GM13977 (cell line): ENCODE measurements around the gene C10orf88.
"Not testable (repeated sequence)": the region's sequence is repeated elsewhere in the genome, so short reads cannot be mapped to it uniquely, and the experiment has no call there.

Experiments used
- DNase-seq: peaks from one replicate; pipeline ENCODE4 v3.0.0; 2012; ENCODE audit warnings: low spot score
- in situ Hi-C: fragments of 300-500 bp; cut with MboI; formaldehyde crosslinking; loops from one replicate; pipeline ENCODE4 v1.12.0; 2022; ENCODE audit warnings: low sequenced_read_pairs, low pct_unique_long_range_greater_than_20kb, mixed read lengths, inconsistent platforms; ENCODE audit not compliant: unreplicated experiment
- TF ChIP-seq, protein P1 (sequence below): IDR thresholded peaks from 2 replicates; pipeline ENCODE4 v1.5.1; 2012; ENCODE audit warnings: mild to moderate bottlenecking, control low read depth; ENCODE audit not compliant: insufficient read depth; ENCODE audit errors: extremely low read depth, missing control alignments

C10orf88 gene

DNA sequence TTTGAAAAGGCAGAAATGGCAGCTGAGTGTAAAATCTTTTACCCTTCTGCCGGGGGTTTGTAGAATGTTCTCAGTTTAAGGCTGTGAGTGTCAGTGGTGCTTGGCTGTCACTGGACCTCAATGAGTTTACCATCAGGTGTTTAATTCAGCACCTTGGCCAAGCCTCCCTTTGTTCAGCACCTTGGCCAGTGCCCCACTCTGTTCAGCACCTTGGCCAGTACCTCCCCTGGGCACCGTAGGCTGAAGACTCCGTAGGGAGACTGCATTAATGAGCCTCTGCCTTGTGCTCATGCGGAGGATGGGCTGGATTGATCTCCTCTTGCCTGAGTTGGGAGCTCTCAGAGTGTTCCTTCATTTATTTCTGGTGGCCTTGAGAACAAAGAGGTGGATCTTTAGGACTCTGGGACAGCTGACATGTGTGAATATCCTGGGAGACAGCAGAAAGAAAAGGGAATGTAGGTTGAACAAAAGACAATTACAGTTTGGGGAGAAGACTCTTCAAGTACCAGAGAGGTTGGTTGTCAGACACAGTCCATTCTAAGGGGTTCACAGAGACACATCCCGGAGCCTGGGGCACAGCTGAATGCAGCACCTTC lies 42.0 kb downstream of the C10orf88 start:
- peak; percentile 35 for DNase-seq
- in situ Hi-C loops, result no loop called here
- TF ChIP-seq, protein P1, sequence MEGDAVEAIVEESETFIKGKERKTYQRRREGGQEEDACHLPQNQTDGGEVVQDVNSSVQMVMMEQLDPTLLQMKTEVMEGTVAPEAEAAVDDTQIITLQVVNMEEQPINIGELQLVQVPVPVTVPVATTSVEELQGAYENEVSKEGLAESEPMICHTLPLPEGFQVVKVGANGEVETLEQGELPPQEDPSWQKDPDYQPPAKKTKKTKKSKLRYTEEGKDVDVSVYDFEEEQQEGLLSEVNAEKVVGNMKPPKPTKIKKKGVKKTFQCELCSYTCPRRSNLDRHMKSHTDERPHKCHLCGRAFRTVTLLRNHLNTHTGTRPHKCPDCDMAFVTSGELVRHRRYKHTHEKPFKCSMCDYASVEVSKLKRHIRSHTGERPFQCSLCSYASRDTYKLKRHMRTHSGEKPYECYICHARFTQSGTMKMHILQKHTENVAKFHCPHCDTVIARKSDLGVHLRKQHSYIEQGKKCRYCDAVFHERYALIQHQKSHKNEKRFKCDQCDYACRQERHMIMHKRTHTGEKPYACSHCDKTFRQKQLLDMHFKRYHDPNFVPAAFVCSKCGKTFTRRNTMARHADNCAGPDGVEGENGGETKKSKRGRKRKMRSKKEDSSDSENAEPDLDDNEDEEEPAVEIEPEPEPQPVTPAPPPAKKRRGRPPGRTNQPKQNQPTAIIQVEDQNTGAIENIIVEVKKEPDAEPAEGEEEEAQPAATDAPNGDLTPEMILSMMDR, result no peak

DNA sequence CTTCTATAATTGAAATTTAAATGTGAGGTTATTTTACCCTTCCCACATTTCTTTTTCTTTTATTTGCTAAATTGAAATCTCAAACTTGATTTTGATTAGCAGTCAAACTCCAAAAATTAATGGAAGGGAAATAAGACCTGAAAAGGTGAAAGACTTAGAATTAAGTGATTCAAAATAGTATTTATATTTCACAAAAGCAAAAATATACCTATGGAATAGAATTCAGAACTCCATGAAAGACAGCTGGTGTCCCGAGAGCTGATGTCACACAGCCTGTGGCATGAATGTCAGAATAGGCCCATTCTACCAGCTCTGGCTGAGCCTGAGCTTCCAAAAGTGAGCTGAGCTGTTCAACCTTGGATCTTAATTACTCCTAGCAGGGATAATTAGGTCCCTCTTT lies 43.7 kb downstream of the C10orf88 start, which contains the start of gene FAM24A:
TSS of gene FAM24A (plus strand) at position 301 of the 400 bp plus-strand sequence. CDS start 1,025 bp downstream, outside the sequence.
- no peak for DNase-seq
- TF ChIP-seq, protein P1, result no peak
- in situ Hi-C loops, result no loop called here

DNA sequence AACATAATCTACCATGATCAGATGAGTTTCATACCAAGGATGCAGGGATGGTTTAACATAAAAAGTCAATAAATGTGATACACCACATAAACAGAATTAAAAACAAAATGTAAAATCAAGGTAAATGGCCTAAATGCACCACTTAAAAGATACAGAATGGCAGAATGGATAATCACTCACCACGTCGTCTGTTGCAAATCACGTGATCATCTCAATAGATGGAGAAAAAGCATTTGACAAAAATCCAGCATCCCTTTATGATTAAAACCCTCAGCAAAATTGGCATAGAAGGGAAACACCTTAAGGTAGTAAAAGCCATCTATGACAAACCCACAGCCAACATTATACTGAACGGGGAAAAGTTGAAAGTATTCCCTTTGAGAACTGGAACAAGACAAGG lies 50.2 kb downstream of the C10orf88 start:
- DNase-seq, in situ Hi-C loops: not testable (repeated sequence)

DNA sequence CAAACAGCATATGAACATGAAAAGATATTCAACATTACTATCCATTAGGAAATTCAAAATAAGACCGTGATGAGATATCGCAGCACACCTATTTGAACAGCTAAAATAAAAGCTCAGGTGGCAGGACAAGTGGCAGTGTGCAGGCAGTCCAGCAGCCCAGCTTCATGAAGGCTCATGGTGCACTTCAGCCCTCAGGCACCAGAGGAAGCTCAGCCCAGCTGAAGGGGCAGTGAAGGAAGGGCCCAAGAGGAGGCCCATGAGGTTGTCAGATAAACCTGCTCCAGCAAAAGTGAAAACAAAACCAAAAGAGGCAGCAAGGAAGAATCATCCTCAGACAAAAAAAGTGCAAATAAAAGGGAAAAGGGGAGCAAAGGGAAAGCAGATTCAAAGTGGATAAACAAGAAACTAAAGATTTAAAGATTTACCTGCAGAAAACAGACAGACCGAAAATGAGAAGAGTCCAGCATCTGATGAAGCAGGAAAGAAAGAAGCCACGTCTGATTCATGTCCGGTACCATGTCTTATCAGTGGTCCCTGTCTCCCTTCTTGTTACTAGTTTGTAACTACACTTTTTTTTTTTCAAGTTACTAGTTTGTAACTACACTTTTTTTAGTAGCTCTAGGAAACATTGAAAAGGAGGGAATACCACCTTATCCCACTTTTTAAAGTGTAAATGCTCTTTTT lies 59.6 kb downstream of the C10orf88 start:
- in situ Hi-C loops, result no loop called here
- TF ChIP-seq, protein P1, result no peak
- no peak for DNase-seq

DNA sequence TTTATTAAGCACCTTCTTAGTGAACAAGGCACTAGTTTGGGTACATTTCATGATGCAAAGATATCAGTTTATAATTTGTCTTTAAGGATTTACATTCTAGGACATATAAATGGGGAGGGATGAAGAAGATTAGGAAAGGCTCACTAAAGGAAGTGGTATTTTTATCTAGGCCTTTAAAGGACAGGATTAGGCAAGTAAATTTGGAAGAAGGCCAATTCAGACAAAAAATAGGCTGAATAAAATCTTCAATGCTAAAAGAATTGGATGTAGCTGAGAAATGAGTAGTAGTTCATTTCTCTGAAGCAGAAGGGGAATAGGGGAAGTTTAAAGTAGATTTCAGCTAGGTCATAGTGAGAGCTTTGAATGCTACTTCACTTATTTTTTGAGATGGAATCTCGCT lies 69.9 kb downstream of the C10orf88 start:
- in situ Hi-C loops, result no loop called here
- TF ChIP-seq, protein P1, result no peak
- no peak for DNase-seq

DNA sequence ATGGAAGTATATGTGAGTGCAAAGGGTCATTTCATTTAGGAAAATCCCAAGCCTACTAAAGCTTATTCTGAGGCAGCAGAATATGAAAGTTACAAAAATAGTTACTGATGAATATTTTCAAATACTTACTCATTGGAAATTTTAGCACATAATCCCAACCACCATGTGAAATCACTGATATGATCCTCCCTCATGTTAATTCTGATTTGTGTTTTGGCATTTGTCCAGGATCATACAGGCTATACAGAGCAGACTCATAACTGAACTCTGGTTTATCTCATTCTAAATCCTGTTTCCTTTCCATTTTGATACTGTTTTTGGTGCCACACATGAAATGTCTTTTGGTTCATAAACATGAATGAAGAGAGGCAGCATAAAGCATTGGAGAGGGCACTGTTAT lies 71.3 kb downstream of the C10orf88 start:
- DNase-seq, result no peak
- TF ChIP-seq, protein P1, result no peak
- in situ Hi-C loops, result no loop called here
